GM23338 (cell line): ENCODE data around the gene UBE2E2. TPM values are rescaled to one million over a fixed set of nuclear protein-coding genes. Genes with fewer than 3 reads are reported as not detected.

ENCODE experiments used
- ATAC-seq: fragments of 200-7000 bp; cut with Tn5 transposase; 3 replicates; pipeline ENCODE4 v1.9.1; 2020
- DNase-seq: peaks from one replicate; pipeline ENCODE4 v3.0.0-alpha.2; 2015; ENCODE audit warnings: low spot score
- H2AFZ ChIP-seq: fragments of 200-600 bp; sonication (generic); 2 replicates; pipeline ENCODE4 v1.8.0; 2016; ENCODE audit warnings: antibody characterized with exemption, mild to moderate bottlenecking, moderate library complexity
- H3F3A ChIP-seq: fragments of 200-600 bp; sonication (generic); replicated peaks from 2 replicates; pipeline ENCODE4 v1.8.0; 2017; ENCODE audit warnings: antibody characterized with exemption, mixed run types, low read depth
- H3K27ac ChIP-seq: fragments of 200-600 bp; sonication (generic); 2 replicates; pipeline ENCODE4 v1.6.1; 2016; ENCODE audit warnings: low read depth
- H3K27me3 ChIP-seq: fragments of 200-600 bp; sonication (generic); 2 replicates; pipeline ENCODE4 v1.8.0; 2016; ENCODE audit warnings: mild to moderate bottlenecking, mixed run types, moderate library complexity; ENCODE audit not compliant: insufficient read depth
- H3K36me3 ChIP-seq: fragments of 200-600 bp; sonication (generic); 2 replicates; pipeline ENCODE4 v1.8.0; 2016; ENCODE audit warnings: mild to moderate bottlenecking; ENCODE audit not compliant: insufficient read depth
- H3K4me1 ChIP-seq: fragments of 200-600 bp; sonication (generic); 2 replicates; pipeline ENCODE4 v1.8.0; 2016; ENCODE audit warnings: mild to moderate bottlenecking, moderate library complexity; ENCODE audit not compliant: insufficient read depth
- H3K4me2 ChIP-seq: fragments of 200-600 bp; sonication (generic); 2 replicates; pipeline ENCODE4 v1.7.1; 2017; ENCODE audit warnings: mixed run types
- H3K4me3 ChIP-seq: fragments of 200-600 bp; sonication (generic); 2 replicates; pipeline ENCODE4 v1.6.1; 2016; ENCODE audit warnings: mixed run types
- H3K79me2 ChIP-seq: fragments of 200-600 bp; sonication (generic); replicated peaks from 2 replicates; pipeline ENCODE4 v1.8.0; 2017; ENCODE audit warnings: mild to moderate bottlenecking; ENCODE audit not compliant: insufficient read depth
- H3K9me2 ChIP-seq: fragments of 200-600 bp; sonication (generic); 2 replicates; pipeline ENCODE4 v1.8.0; 2017; ENCODE audit not compliant: insufficient read depth
- H4K20me1 ChIP-seq: fragments of 200-600 bp; sonication (generic); replicated peaks from 2 replicates; pipeline ENCODE4 v1.8.0; 2017; ENCODE audit warnings: mild to moderate bottlenecking; ENCODE audit not compliant: insufficient read depth
- H3K27ac Mint-ChIP-seq: 2 replicates; pipeline ENCODE4 v1.8.0; 2020; ENCODE audit warnings: inconsistent platforms, mild to moderate bottlenecking, moderate library complexity, mixed read lengths
- H3K27me3 Mint-ChIP-seq: 3 replicates; pipeline ENCODE4 v1.8.0; 2022; ENCODE audit warnings: low read depth, mild to moderate bottlenecking, moderate library complexity, mixed read lengths, inconsistent platforms; ENCODE audit not compliant: insufficient read depth, poor library complexity
- H3K36me3 Mint-ChIP-seq: 3 replicates; pipeline ENCODE4 v1.8.0; 2021; ENCODE audit warnings: low read depth, mild to moderate bottlenecking, inconsistent platforms, moderate library complexity, mixed read lengths
- H3K4me1 Mint-ChIP-seq: 3 replicates; pipeline ENCODE4 v1.8.0; 2020; ENCODE audit warnings: mild to moderate bottlenecking, inconsistent platforms, mixed read lengths
- H3K4me3 Mint-ChIP-seq: 3 replicates; pipeline ENCODE4 v1.8.0; 2021; ENCODE audit warnings: moderate library complexity, mild to moderate bottlenecking, inconsistent platforms, mixed read lengths
- H3K9me3 Mint-ChIP-seq: 3 replicates; pipeline ENCODE4 v1.8.0; 2020; ENCODE audit warnings: moderate library complexity, mild to moderate bottlenecking, inconsistent platforms, mixed read lengths
- CTCF ChIP-seq, 2 experiments: fragments of 200-600 bp in 1 of 2; sonication (generic) in 1 of 2; conservative IDR thresholded peaks; 2 replicates each; pipeline versions ENCODE4 v1.5.1 to v1.6.1; 2016 to 2017; ENCODE audit warnings: antibody characterized with exemption in 2 of 2, low read depth in 2 of 2, mild to moderate bottlenecking in 2 of 2, moderate library complexity in 1 of 2
- EZH2 ChIP-seq: fragments of 200-600 bp; sonication (generic); IDR thresholded peaks from one replicate; pipeline ENCODE4 v1.8.0; 2017; ENCODE audit warnings: antibody characterized with exemption, mild to moderate bottlenecking, low read depth; ENCODE audit not compliant: unreplicated experiment
- EZH2phosphoT487 ChIP-seq: fragments of 200-600 bp; sonication (generic); IDR thresholded peaks from one replicate; pipeline ENCODE4 v1.8.1; 2018; ENCODE audit warnings: antibody characterized with exemption; ENCODE audit not compliant: unreplicated experiment
- POLR2AphosphoS5 ChIP-seq: IDR thresholded peaks from 2 replicates; pipeline ENCODE4 v1.6.1; 2016; ENCODE audit warnings: antibody characterized with exemption, low read depth
- REST ChIP-seq: IDR thresholded peaks from one replicate; pipeline ENCODE4 v1.6.1; 2018; ENCODE audit warnings: antibody characterized with exemption; ENCODE audit not compliant: unreplicated experiment
- STAT1 ChIP-seq: IDR thresholded peaks from one replicate; pipeline ENCODE4 v1.6.1; 2016; ENCODE audit warnings: antibody characterized with exemption; ENCODE audit not compliant: unreplicated experiment
- ZNF331 ChIP-seq: fragments of 250-450 bp; sonication (Bioruptor Pico); IDR thresholded peaks from 2 replicates; pipeline ENCODE4 v1.5.0; 2020; ENCODE audit warnings: low read depth, mild to moderate bottlenecking, moderate library complexity
- ZNF462 ChIP-seq: fragments of 250-450 bp; sonication (Bioruptor Pico); IDR thresholded peaks from 2 replicates; pipeline ENCODE4 v1.5.0; 2020; ENCODE audit warnings: mild to moderate bottlenecking, moderate library complexity
- polyA plus RNA-seq: library from polyadenylated mRNA; unstranded; fragments of >200 nt; fragmentation: Nextera tagmentation; extraction: Ambion mirVana; gene quantifications from 2 replicates; pipeline ENCODE4 v1.2.1, GENCODE V29; 2016
- total RNA-seq: library from RNA; depleted of rRNA; stranded (reverse); fragments of >200 nt; shearing (Covaris generic); gene quantifications from 2 replicates; pipeline ENCODE4 v1.2.3, GENCODE V29; 2014

UBE2E2 gene
- total and polyA plus RNA-seq, 2 experiments from 2014 or later = 86.9 to 169 TPM

GRCh38 chr3:23600167-23600871, 397.2 kb downstream of the UBE2E2 start (continued):
- TF ChIP-seq EZH2 (no peak), ZNF331 (CRISPR knock-in tag) (no peak), ZNF462 (no peak), CTCF (conservative IDR thresholded peaks at IDR 0.05; ENCODE audit: low read depth in 2 of 2) (no peak)

GRCh38 chr3:23601091-23601822, 398.1 kb downstream of the UBE2E2 start:
- Histone ChIP-seq H3K27ac (peak overlapping the region; percentile 71), H4K20me1 (no peaks in the 10 kb centered on the region; the same call in 1 of the 2 replicates), H3K9me2 (no peaks in the 10 kb centered on the region), H3F3A (no peaks in the 10 kb centered on the region), H3K4me1 (peaks cover 32% of the 10 kb centered on the region), H3K4me3 (no peak overlapping the region), H3K4me2 (peak overlapping the region; percentile 57; the same call in 1 of the 2 replicates), H3K36me3 (no peaks in the 10 kb centered on the region), H3K27me3 (no peaks in the 10 kb centered on the region), H2AFZ (no peak overlapping the region), H3K79me2 (no peaks in the 10 kb centered on the region)
- ATAC-seq = peak; percentile 34
- Mint-ChIP-seq H3K27me3 (no peaks in the 10 kb centered on the region), H3K27ac (no peak overlapping the region), H3K4me1 (peaks cover 19% of the 10 kb centered on the region), H3K4me3 (no peak overlapping the region), H3K9me3 (0 out of 3 replicates have a peak, but pooled peaks cover 2% of the 10 kb centered on the region), H3K36me3 (peaks cover 6% of the 10 kb centered on the region)
- DNase-seq = peak; percentile 16
- TF ChIP-seq REST = no peak
- TF ChIP-seq ZNF331 (CRISPR knock-in tag) = no peak
- no peak for TF ChIP-seq CTCF (conservative IDR thresholded peaks at IDR 0.05; ENCODE audit: low read depth in 2 of 2)
- TF ChIP-seq EZH2phosphoT487 = no peak
- TF ChIP-seq EZH2 = no peak
- no peak for TF ChIP-seq STAT1
- TF ChIP-seq POLR2AphosphoS5 = no peak
